AG09319 (cell line): ENCODE results near the gene CFAP157.

ENCODE experiments used
- DNase-seq: peaks from one replicate; pipeline ENCODE4 v3.0.0-alpha.2; 2010; ENCODE audit warnings: low read depth; ENCODE audit errors: extremely low read depth
- CTCF ChIP-seq: IDR thresholded peaks from 2 replicates; pipeline ENCODE4 v1.5.1; 2011; ENCODE audit warnings: low read depth, mild to moderate bottlenecking, inconsistent platforms, low read length, moderate library complexity

Gene CFAP157

GRCh38 chr9:127715470-127716337 lies 8.9 kb downstream of the CFAP157 start, which contains the start of the genes PTRH1 and TTC16:
Gene PTRH1, minus strand, starts transcription at chr9:127715663. Its CDS starts 24 bp downstream, at chr9:127715639.
Gene TTC16, plus strand, starts transcription at chr9:127716079. Its CDS starts 67 bp downstream, at chr9:127716146.
- DNase-seq = peak; percentile 80
- TF ChIP-seq CTCF = no peak

GRCh38 chr9:127716412-127716811 lies 9.6 kb downstream of the CFAP157 start:
- no peak for TF ChIP-seq CTCF
- DNase-seq = no peak

- no peak for TF ChIP-seq CTCF
- DNase-seq = no peak
Measured at GRCh38 chr9:127717766-127718165, 11.0 kb downstream of the CFAP157 start.

- TF ChIP-seq CTCF = no peak
- no peak for DNase-seq
Measured at GRCh38 chr9:127720031-127720864, 13.5 kb downstream of the CFAP157 start.

GRCh38 chr9:127720865-127721227 lies 14.1 kb downstream of the CFAP157 start:
- no peak for TF ChIP-seq CTCF

GRCh38 chr9:127721391-127721821 lies 14.6 kb downstream of the CFAP157 start:
- no peak for TF ChIP-seq CTCF

More at GRCh38 chr9:127720865-127721227, 14.1 kb downstream of the CFAP157 start:
- no peak for DNase-seq

More at GRCh38 chr9:127721391-127721821, 14.6 kb downstream of the CFAP157 start:
- no peak for DNase-seq
